SK-N-SH treated with all-trans-retinoic acid at 6 μM for 48 hours (cell line): ENCODE data around the gene UBQLN4.

Experiments used
- ATAC-seq: fragments of 200-7000 bp; cut with Tn5 transposase; 3 replicates; pipeline ENCODE4 v1.9.1; 2020; ENCODE audit warnings: mild to moderate bottlenecking, moderate library complexity
- ARNTL ChIP-seq: fragments of 450-650 bp; formaldehyde crosslinking; IDR thresholded peaks from 2 replicates; pipeline ENCODE4 v1.5.0; 2020; ENCODE audit warnings: low read depth, mild to moderate bottlenecking, moderate library complexity, borderline replicate concordance
- BACH2 ChIP-seq: fragments of 250-450 bp; sonication (Bioruptor Pico); IDR thresholded peaks from 2 replicates; pipeline ENCODE4 v1.9.0; 2021; ENCODE audit warnings: mild to moderate bottlenecking, borderline replicate concordance
- CREB5 ChIP-seq: fragments of 250-450 bp; sonication (Bioruptor Pico); IDR thresholded peaks from 2 replicates; pipeline ENCODE4 v1.5.1; 2020; ENCODE audit warnings: low read depth, mild to moderate bottlenecking, moderate library complexity
- CSDC2 ChIP-seq: fragments of 250-450 bp; sonication (Bioruptor Pico); IDR thresholded peaks from 2 replicates; pipeline ENCODE4 v1.5.0; 2020; ENCODE audit warnings: mild to moderate bottlenecking, moderate library complexity
- CSRNP3 ChIP-seq: fragments of 250-450 bp; sonication (Bioruptor Pico); IDR thresholded peaks from 2 replicates; pipeline ENCODE4 v1.5.1; 2021; ENCODE audit warnings: mild to moderate bottlenecking, moderate library complexity
- GLIS3 ChIP-seq: fragments of 250-450 bp; sonication (Bioruptor Pico); IDR thresholded peaks from 2 replicates; pipeline ENCODE4 v1.5.0; 2020; ENCODE audit warnings: mild to moderate bottlenecking, moderate library complexity
- ISL1 ChIP-seq: fragments of 250-450 bp; sonication (Bioruptor Pico); IDR thresholded peaks from 2 replicates; pipeline ENCODE4 v2.1.2; 2022; ENCODE audit warnings: mild to moderate bottlenecking, moderate library complexity
- OSR1 ChIP-seq: fragments of 250-450 bp; sonication (Bioruptor Pico); IDR thresholded peaks from 2 replicates; pipeline ENCODE4 v1.8.0; 2022; ENCODE audit warnings: moderate library complexity, mild to moderate bottlenecking, inconsistent platforms
- POU6F1 ChIP-seq: fragments of 250-450 bp; sonication (Bioruptor Pico); IDR thresholded peaks from 2 replicates; pipeline ENCODE4 v1.8.0; 2021; ENCODE audit warnings: low read depth, mild to moderate bottlenecking, moderate library complexity, borderline replicate concordance
- PPARA ChIP-seq: fragments of 250-450 bp; sonication (Bioruptor Pico); IDR thresholded peaks from 2 replicates; pipeline ENCODE4 v1.5.0; 2020; ENCODE audit warnings: mild to moderate bottlenecking, borderline replicate concordance
- RARB ChIP-seq: fragments of 250-450 bp; sonication (Bioruptor Pico); IDR thresholded peaks from 2 replicates; pipeline ENCODE4 v1.8.0; 2021; ENCODE audit warnings: mild to moderate bottlenecking, moderate library complexity
- SNAI2 ChIP-seq: fragments of 250-450 bp; sonication (Bioruptor Pico); IDR thresholded peaks from 2 replicates; pipeline ENCODE4 v1.5.0; 2020; ENCODE audit warnings: mild to moderate bottlenecking, moderate library complexity
- TOX ChIP-seq: fragments of 250-450 bp; sonication (Bioruptor Pico); IDR thresholded peaks from 2 replicates; pipeline ENCODE4 v1.8.0; 2021; ENCODE audit warnings: mild to moderate bottlenecking, moderate library complexity, borderline replicate concordance
- TSHZ2 ChIP-seq: fragments of 250-450 bp; sonication (Bioruptor Pico); IDR thresholded peaks from 2 replicates; pipeline ENCODE4 v1.5.0; 2020; ENCODE audit warnings: mild to moderate bottlenecking, moderate library complexity
- ZFP3 ChIP-seq: fragments of 250-450 bp; sonication (Bioruptor Pico); IDR thresholded peaks from 2 replicates; pipeline ENCODE4 v1.5.0; 2020; ENCODE audit warnings: mild to moderate bottlenecking, moderate library complexity
- ZFP30 ChIP-seq: fragments of 450-650 bp; formaldehyde crosslinking; IDR thresholded peaks from 2 replicates; pipeline ENCODE4 v1.5.0; 2022; ENCODE audit warnings: mild to moderate bottlenecking, moderate library complexity
- ZNF565 ChIP-seq: fragments of 450-650 bp; formaldehyde crosslinking; conservative IDR thresholded peaks from 2 replicates; pipeline ENCODE4 v1.5.0; 2020; ENCODE audit warnings: low read depth, mild to moderate bottlenecking, moderate library complexity
- ZNF70 ChIP-seq: fragments of 450-650 bp; formaldehyde crosslinking; IDR thresholded peaks from 2 replicates; pipeline ENCODE4 v1.5.0; 2020; ENCODE audit warnings: mild to moderate bottlenecking, moderate library complexity
- ZNF8 ChIP-seq: fragments of 450-650 bp; formaldehyde crosslinking; IDR thresholded peaks from 2 replicates; pipeline ENCODE4 v1.5.0; 2020; ENCODE audit warnings: mild to moderate bottlenecking, moderate library complexity

The UBQLN4 gene

GRCh38 chr1:156095906-156096508 is 42.4 kb upstream of the UBQLN4 start:
- no peak for ATAC-seq
- TF ChIP-seq ZNF8 (CRISPR knock-in tag) (no peak), GLIS3 (no peak), ZNF565 (CRISPR knock-in tag) (no peak), RARB (CRISPR knock-in tag) (no peak), CSDC2 (no peak)

GRCh38 chr1:156091610-156092009 is 38.0 kb upstream of the UBQLN4 start:
- no peak for ATAC-seq
- TF ChIP-seq ZNF70 (CRISPR knock-in tag) (no peak), ZNF8 (CRISPR knock-in tag) (no peak), OSR1 (CRISPR knock-in tag) (no peak), POU6F1 (no peak), SNAI2 (no peak), ZFP3 (CRISPR knock-in tag) (no peak), CREB5 (CRISPR knock-in tag) (no peak), CSDC2 (no peak), ISL1 (CRISPR knock-in tag) (no peak), TOX (CRISPR knock-in tag) (no peak)

- peak; percentile 97 for ATAC-seq
Observed at GRCh38 chr1:156090840-156091188, 37.2 kb upstream of the UBQLN4 start.

More at GRCh38 chr1:156090840-156091188, 37.2 kb upstream of the UBQLN4 start:
- no peak for TF ChIP-seq CSRNP3 (CRISPR knock-in tag)
- TF ChIP-seq SNAI2: no peak
- no peak for TF ChIP-seq CSDC2
- no peak for TF ChIP-seq GLIS3
- TF ChIP-seq OSR1 (CRISPR knock-in tag): no peak
- no peak for TF ChIP-seq PPARA (CRISPR knock-in tag)
- TF ChIP-seq TSHZ2 (CRISPR knock-in tag): no peak
- TF ChIP-seq ARNTL: no peak
- no peak for TF ChIP-seq POU6F1
- TF ChIP-seq ZNF70 (CRISPR knock-in tag): no peak
- no peak for TF ChIP-seq ZFP30 (CRISPR knock-in tag)
- TF ChIP-seq BACH2: no peak
- TF ChIP-seq ZFP3 (CRISPR knock-in tag): no peak
